HUDEP-2 (cell line): ENCODE data around the gene DDI2.

Source experiments
- DNase-seq, 76 experiments: peaks; one replicate each; lab custom pipeline; 2025; ENCODE audit not compliant: unreplicated experiment in 76 of 76; lab: John Stamatoyannopoulos, UW

The DDI2 gene

GRCh38 chr1:15700508-15700907 is 83.2 kb downstream of the DDI2 start:
- no peak for DNase-seq

DNA sequence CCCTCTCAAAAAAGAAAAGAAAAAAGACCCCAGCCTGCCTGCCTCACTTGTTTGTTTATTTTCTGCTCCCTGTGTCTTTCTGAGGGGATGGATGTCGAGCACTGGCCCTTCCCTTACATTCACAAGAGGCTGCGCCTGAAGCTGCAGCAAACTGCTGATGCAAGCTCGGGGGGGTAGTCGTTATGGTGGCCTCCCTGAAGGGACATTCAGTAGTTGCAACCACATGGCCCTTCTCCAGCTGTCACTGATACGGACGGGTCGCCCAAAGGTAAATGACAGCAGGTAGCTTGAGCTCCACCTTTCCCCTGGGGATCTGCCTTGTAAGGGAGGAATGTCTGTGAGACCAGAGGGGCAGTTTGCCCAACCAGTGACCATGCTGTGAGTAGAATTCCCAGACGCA is 84.5 kb downstream of the DDI2 start:
- no peak for DNase-seq

DNA sequence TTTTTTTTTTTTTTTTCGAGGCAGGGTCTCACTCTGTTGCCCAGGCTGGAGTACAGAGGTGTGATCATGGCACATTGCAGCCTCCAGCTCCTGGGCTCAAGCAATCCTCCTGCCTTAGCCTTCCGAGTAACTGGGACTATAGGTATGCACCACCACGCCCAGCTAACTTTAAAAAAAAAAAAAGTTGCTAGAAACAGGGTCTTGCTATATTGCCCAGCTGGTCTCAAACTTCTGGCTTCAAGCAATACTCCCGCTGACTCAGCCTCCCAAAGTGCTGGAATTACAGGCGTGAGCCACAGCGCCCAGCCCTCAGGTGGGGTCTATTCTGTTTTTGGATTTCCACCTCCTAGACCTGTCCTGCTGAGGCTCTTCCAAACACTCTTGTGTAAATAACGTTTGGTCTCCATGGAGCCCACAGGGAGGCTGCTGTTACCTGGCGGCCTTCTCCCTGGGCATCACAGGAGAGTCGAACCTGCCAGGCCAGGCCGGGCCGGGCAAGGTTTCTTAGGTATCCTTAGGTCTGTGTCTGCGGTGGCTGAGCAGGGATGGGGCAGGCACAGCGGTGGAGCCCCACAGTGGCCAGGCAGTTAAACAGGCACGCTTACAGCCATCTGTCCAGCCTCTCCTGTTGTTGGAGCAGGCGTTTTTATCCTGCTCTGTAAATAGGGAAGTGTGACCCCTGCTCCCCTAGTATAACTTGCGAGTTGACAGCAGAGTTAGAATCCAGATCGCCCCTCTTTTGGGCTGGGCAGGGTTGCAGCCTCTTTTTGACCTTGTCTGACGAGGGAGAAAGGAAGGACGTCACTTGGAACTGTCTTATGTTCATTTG is 85.7 kb downstream of the DDI2 start:
- peak in 9 of 76 experiments; percentile 5 to 32 (median 12) for DNase-seq

DNA sequence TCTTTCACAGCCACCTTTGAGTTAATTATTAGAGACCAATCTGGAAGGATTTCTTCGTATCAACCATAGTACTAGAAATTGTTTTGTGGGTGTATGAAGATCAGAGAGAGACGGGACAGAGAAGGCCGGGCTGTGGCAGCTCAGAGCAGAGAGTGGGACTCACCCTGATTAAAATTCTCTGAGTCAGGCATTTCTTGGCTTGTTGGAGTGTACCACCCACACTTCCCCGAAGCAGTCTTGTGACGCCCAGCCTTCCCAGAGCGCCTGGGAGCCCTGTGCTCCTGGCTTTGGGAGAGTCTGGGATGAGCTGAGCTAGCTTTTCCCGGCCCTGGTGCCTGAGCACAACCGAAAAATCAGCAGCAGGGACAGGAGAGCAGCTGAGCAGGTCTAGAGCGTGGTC is 86.3 kb downstream of the DDI2 start:
- DNase-seq: peak in 1 of 76 experiments; percentile 9

- DNase-seq: no peak
These were observed 87.4 kb downstream of the DDI2 start for GRCh38 chr1:15704526-15705183.

DNA sequence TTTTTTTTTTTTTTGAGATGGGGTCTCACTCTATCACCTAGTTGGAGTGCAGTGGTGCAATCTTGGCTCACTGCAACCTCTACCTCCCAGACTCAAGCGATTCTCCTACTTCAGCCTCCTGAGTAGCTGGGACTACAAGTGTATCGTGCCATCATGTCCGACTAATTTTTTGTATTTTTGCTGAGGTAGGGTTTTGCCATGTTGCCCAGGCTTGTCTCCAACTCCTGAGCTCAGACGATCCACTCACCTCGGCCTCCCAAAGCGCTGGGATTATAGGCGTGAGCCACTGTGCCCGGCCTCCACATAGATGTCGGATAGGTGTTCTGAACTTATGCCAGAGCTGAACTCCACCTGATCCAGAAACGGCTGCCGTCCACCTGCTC is 87.9 kb downstream of the DDI2 start:
- DNase-seq: no peak

GRCh38 chr1:15706751-15707150 is 89.5 kb downstream of the DDI2 start:
- no peak for DNase-seq

DNA sequence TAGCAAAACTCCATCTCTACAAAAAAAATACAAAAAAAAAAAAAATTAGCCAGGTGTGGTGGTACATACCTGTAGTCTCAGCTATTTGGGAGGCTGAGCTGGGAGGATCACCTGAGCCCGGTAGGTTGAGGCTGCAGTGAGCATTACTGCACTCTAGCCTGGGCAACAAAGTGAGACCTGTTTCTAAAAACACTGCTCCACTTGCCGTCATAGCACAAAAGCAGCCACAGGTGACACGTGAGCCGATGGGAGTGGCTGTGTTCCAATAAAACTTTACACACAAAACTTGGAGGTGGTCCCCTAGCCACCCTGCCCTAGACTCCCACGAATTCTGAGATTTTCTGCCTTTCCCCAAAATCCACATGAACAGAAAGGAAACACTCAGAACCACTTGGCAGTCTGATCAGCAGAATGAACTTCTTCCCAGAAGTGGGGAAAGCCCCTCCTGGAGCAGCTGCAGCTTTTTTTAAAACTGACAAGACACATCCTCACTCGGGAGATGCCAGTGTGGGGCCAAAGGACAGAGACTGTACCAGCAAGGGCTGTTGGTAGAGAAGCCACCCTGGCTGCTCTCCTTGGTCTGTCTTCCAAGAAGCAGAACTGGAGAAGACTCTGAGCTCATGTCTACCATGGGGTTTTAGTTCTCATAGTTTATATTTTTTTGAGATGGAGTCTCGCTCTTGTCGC is 90.1 kb downstream of the DDI2 start:
- DNase-seq: no peak

GRCh38 chr1:15708486-15709137 is 91.4 kb downstream of the DDI2 start:
- DNase-seq: no peak

DNA sequence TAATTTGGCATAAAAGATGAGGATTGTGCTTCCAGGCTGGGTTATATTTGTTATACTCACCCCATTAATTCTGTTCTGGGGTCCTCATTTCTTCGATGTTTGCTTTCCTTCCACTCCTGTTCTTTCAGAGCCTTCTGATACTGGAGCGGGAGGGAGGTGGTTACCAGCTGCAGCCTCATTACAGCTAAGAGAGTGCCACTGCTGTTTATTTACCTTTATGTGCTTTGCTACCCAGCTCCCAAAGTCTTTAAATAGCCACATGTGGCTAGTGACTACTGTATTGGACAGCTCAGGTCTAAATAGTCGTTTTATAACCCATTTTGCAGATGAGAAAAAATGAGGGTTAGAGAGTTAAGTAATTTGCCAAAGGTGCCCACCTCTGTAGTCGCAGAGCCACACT is 92.0 kb downstream of the DDI2 start:
- DNase-seq: no peak

- no peak for DNase-seq
These were observed 94.9 kb downstream of the DDI2 start for GRCh38 chr1:15712168-15712567.

DNA sequence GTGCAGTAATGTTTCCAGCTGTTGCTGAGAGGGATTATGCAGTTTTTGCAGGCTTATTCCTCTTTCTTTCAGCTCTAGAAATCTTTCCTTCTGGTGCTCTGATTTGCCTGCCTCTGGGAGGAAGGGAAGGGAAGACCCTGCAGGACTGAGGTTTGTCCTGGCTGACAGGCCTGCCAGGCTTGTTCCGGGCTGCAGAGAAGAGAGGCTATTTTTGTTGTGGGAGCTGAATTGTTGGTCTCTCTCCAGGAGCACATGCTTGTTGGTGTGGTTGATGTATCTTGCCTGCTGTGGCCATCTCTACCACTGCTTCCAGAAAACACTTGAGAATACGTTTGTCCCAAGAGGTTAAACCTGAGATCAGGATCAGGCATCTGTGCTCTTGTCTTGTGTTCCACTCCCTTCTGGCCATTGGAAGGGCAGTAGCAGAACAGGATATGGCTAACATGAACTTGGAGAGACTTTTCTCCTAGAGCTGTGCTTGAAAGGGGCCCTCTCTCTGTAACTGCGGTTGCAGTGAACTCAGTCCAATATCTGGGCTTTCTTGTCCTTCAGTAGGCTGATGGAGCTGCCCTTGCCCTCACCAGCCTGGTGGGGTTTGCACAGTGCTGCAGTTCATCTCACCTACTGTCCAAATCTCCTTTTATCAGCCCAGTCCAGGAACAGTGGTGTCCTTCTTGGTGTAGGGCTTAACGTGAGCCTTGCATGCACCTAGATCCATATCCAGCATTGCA is 97.3 kb downstream of the DDI2 start:
- DNase-seq: no peak

DNA sequence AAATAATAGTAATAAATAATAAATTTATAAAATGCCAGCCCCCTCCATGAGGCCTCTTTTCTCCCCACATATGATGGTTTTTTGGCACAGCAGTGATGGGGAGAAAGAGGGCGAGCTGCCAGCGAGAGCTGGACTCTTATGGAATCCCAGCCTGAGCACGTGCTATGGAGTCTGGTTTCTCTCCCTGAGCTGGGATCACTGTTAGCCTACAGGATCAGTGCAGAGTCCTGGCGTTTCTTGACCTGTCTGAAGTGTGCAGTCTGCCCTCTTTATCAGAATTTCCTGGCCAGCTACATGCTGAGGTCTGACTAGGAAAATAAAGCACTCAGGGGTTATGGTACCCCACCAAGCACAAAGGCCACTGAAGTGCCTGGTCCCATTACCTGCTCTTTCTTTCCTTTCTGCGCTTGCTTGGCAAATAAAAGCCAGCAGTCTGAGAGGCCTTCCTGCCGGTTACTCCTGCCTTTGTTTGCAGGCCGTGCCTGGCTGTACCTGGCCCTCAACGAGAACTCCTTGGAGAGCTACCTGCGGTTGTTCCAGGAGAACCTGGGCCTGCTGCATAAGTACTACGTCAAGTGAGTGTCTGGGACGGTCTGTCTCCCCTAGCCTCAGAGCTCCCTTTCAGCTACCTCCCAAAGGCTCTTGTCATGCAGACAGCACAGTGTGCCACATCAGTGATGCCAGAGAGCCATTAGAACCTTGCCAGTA is 100.3 kb downstream of the DDI2 start:
- no peak for DNase-seq

DNA sequence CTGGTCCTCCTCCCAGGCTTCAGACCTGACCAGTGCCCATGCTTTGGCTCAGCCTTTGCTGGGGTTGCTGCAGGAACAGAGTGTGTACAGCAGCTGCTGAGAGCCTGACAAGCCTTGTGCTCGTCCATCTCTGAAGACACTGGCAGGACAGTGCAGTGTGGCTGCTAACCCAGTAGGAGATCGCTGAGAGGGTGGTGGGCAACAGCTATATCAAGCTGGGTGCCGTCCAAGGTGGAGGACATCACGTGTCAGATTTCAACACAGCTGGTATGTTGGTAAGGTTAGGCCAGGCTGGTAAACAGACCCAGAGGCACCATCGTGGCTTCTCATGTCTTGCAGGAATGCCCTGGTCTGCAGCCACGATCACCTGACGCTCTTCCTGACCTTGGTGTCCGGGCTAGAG is 100.9 kb downstream of the DDI2 start:
- no peak for DNase-seq
